GM18858 (cell line): ENCODE measurements around the gene CACTIN.
"Not testable (repeated sequence)": the region's sequence is repeated elsewhere in the genome, so short reads cannot be mapped to it uniquely, and the experiment has no call there.

Experiments used
- ATAC-seq: cut with Tn5 transposase; IDR thresholded peaks from one replicate; pipeline ENCODE4 v1.9.1; 2021; ENCODE audit not compliant: unreplicated experiment

CACTIN gene

GRCh38 chr19:3628766-3629165 lies 2.2 kb upstream of the CACTIN start:
- not testable (repeated sequence) for ATAC-seq

DNA sequence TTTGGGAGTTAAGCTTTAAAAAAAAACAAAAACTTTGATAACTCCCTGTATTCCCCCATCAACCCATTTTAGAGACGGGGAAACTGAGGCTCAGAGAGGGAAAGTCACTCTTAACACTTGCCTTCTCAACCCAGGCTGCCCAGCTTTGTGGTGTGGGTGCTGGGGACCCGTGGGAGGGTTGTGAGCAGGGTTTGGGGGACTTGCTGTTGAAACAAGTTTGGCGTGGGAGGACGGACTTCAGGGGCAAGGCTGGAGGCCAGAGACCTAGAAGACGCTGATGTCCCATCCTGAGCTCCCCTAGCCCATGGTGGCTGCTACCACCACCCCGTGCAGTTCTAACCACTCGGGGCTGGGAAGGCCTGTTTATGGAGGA lies 747 bp upstream of the CACTIN start:
- no peak for ATAC-seq

GRCh38 chr19:3625996-3626472 lies 556 bp downstream of the CACTIN start:
- ATAC-seq, result no peak

DNA sequence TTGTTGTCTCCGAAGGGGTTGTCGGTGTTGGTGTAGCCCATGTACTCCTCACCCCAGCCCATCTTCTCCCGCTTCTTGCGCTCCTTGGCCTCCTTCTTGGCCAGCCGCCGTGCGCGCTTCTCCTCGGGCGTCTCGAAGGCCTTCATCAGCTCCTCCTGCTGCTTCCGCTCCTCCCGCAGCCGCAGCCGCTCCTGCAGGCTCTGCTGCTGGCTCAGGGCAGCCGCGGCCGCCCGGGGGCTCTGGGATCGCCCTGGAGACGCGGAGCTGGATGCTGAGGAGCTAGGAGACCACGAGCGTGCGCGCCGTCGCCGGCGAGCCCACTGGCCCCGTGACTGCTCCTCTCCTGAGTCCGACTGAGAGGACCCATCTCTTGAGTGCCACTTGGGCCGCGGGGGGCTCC lies 2.9 kb downstream of the CACTIN start:
- no peak for ATAC-seq

DNA sequence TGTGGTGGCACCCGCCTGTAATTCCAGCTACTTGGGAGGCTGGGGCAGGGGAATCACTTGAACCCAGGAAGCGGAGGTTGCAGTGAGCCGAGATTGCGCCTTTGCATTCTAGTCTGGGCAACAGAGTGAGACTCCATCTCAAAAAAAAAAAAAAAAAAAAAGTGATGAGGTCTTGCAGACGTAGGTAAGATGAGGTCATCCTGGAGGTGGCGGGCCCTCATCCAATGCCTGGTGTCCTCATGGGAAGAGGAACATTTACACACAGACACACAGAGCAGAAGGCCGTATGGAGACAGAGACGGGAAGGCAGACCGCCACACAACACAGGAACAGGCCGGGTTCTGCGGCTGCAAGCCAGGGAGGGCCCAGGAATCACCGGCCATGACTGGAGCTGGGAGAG lies 4.4 kb downstream of the CACTIN start:
- ATAC-seq, result no peak

DNA sequence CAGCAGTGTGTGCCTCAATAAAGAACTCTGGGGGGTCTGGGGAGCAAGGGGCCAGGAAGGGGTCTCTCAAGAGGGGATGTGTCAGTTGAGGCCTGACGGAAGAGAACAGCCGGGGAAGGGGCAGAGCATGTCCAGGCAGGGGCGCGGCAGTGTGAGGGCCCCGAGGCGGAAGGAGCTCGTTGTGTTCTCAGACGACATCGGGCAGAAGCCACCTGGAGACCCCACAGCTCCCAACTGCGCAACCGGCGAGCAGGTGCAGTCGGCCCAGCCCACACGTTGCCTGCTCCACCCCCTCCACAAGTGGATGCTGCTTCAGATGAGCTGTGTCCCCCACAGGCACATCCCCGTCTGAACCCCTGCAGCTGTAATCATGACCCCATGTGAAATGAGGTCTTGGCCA lies 4.9 kb downstream of the CACTIN start:
- ATAC-seq, result no peak

GRCh38 chr19:3620817-3621547 lies 5.6 kb downstream of the CACTIN start:
- no peak for ATAC-seq

GRCh38 chr19:3620145-3620816 lies 6.3 kb downstream of the CACTIN start:
- ATAC-seq, result no peak

- no peak for ATAC-seq
Measured at GRCh38 chr19:3619631-3620012, 7.0 kb downstream of the CACTIN start.

DNA sequence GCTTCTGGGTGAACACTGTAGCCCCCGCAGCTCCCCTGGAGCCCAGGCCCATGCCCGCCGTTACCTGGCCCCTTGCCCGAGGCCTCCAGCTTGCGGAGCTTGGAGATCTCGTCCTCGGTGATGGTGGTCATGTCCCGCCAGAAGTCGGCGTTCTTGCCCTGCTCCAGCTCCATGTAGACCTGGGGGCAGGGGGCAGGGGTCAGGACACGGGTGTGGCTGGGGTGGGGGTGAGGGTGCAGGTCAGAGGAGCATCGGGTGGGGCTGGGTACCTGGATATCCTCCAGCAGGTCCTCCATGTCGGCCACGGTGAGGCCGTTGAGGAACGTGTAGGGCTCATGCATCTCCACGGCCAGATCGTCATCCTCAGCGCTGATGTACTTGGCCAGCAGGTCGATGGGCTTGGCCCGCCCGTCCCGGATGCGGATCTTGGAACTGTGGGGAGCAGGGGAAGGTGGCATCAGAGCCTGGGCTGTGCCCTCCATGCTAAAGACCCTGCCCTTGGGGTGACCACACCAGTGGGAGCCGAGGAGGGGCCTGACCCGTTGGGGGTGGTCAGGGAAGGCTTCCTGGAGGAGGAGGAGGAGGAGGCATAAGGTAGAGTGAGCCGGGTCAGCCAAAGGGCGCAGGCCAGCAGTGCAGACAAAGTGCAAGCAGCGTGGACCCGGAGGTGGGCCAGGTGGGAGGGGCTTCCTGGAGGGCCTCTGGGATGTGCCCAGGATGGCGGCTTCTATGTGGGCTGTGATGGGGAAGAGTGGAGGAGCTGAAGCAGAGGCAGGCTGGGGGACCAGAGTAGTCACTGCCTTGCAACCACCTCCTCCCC lies 7.6 kb downstream of the CACTIN start:
- no peak for ATAC-seq

GRCh38 chr19:3618144-3618810 lies 8.3 kb downstream of the CACTIN start:
- ATAC-seq, result no peak

DNA sequence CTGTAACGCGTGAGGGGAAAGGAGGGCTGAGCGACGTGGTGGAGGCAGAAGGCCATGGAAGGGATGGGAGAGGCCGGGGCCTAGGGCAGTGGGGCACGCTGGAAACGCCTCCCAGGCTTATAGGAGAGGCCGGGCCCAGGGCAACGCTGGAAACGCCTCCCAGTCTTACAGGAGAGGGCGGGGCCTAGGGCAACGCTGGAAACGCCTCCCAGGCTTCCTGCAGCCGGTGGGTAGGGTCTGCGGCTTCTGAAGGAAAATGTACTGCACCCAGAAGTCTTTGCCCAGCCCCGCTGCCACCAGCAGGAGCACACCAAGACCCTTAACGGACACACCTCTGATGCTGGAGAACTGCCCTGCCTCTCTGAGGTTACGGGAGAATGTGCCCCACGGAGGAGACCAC lies 9.1 kb downstream of the CACTIN start:
- no peak for ATAC-seq

DNA sequence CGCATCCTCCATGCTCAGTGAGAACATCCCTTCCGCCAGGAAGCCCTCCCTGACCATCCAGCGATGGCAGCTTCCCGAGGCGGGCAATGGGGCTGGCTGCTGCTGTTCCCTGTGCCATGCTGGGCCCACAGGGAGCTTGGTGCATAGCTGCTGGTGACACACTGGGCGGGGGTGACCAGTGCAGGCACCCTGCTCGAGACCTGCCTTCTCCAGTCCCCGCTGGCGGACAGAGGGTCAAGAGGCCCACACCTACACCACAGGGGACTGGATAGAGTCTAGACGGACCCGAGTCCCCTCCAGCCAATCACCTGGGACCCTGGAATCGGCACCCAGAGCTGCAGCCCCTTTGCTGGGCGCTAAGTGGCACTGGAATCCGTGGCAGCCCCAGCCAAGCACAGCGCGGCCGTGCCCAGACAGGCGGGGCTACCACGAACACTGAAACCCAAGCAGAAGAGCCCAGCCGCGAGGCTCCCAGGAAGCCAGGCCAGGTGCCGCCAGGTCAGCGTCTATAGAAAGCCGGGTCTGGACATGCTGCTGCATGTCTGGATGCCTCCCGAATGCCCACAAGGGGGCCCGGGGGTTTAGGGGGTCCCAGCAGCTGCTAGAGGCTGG lies 11.0 kb downstream of the CACTIN start:
- ATAC-seq, result no peak

- no peak for ATAC-seq
Measured at GRCh38 chr19:3614858-3615505, 11.6 kb downstream of the CACTIN start.

DNA sequence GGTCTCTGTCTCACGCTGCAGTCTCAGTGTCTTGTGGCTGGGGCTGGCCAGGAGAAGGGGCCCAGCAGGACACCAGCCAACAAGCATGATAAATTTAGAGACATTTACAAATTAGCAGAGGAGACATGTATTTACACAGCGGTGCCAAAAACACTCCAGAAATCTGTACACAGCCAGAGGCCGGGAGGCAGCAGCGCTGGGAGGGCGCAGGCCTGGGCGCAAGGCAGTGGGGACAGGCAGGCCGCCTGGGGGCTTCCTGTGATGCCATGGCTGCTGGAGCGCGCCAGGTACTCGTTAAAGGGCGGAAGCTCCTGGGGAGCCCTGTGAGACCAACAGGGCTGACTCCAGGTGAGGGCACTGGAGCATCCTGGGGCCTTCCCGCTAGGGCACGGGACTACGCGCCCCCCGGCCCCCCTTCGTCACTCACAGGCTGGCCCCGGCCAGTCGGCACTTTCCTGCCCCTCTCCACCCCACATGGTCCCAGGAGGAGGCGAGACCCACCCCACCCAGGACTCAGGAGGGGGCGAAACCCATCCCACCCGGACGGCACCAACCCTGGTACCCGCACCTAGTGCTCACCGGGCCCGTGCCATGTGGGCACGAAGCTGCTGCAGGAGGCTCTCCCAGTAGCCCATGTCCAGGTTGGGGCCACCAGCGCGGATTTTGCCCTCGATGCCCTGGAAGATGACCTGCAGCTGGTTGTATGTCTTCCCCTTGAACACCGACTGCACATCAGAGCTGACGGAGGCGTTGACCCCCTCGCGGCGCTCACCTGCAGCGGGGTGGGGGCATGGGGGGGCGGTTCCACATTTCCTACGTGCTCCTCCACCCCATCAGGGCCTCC lies 12.6 kb downstream of the CACTIN start:
- ATAC-seq, result no peak

GRCh38 chr19:3612901-3613741 lies 13.5 kb downstream of the CACTIN start:
- no peak for ATAC-seq

DNA sequence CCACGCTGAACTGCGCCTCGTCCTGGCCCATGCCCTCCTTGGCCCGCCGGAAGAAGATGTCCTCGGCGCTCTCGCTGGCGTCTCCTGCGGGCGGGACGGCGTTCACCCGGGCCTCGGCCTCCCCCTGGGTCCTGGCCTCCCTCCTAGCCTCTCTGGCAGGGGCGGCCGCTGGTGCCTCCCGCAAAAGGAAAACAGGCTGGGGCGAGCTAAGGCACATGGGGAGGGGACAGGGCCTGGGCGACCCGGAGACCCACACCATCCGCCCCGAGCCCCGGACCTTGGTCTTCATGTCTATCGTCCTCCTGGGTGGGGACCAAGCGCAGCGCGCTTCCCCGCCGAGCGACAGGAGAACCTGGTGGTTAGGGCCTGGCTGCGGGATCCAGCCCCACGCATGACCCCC lies 14.3 kb downstream of the CACTIN start:
- no peak for ATAC-seq

DNA sequence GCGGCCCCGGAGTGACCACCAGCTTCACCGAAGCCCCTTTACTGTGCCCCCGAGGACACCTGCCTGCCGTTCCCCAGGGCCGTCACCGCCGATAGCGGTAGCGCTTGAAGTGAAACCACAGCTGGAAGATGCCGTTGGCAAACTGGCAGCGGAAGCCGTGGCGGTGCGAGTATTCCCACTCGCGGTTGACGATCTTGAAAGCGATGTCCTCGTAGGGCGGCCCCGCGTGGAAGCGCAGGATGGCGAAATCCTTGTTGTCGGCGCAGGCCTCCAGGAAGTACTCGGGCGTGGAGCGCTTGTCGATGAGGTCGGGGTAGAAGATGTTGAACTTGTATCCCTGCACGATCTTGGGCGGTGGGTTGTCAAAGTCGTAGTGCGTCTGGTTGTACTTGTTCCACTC lies 14.7 kb downstream of the CACTIN start:
- no peak for ATAC-seq
